Panc1 (cell line): ENCODE measurements around the gene SENP1. TPM values are rescaled to one million over a fixed set of nuclear protein-coding genes. Genes with fewer than 3 reads are reported as not detected.
"Not testable (repeated sequence)": the region's sequence is repeated elsewhere in the genome, so short reads cannot be mapped to it uniquely, and the experiment has no call there.

Source experiments
- ATAC-seq: fragments of 200-7000 bp; cut with Tn5 transposase; 2 replicates; pipeline ENCODE4 v1.9.1; 2020; ENCODE audit warnings: mild to moderate bottlenecking, moderate library complexity
- BruUV-seq: library from RNA; stranded (reverse); fragments of 400-500 nt; replicated peaks from 2 replicates; lab custom pipeline; 2021; lab: Mats Ljungman, UMichigan
- CTCF ChIA-PET: fragments of 300-600 bp; sonication (Branson Sonifier 250); formaldehyde crosslinking; loops from one replicate; lab custom pipeline; 2022; ENCODE audit warnings: antibody characterized with exemption; lab: Charles Lee
- POLR2A ChIA-PET: fragments of 300-600 bp; sonication (Branson Sonifier 250); formaldehyde crosslinking; loops from one replicate; lab custom pipeline; 2022; ENCODE audit warnings: antibody characterized with exemption; lab: Charles Lee
- DNase-seq: peaks from one replicate; pipeline ENCODE4 v3.0.0-alpha.2; 2010; ENCODE audit warnings: low read depth, low spot score
- H3K27ac ChIP-seq: 2 replicates; pipeline ENCODE4 v1.5.1; 2011; ENCODE audit warnings: mild to moderate bottlenecking, low read length, inconsistent platforms
- H3K27me3 ChIP-seq: fragments of 200-500 bp; sonication (Bioruptor generic); 2 replicates; pipeline ENCODE4 v1.6.0; 2014; ENCODE audit warnings: low read length, inconsistent platforms; ENCODE audit not compliant: control insufficient read depth, insufficient read depth
- H3K36me3 ChIP-seq: fragments of 200-500 bp; sonication (Bioruptor generic); 2 replicates; pipeline ENCODE4 v1.5.1; 2014; ENCODE audit warnings: inconsistent platforms, mild to moderate bottlenecking, low read length, moderate library complexity; ENCODE audit not compliant: control insufficient read depth, insufficient read depth
- H3K4me1 ChIP-seq: 2 replicates; pipeline ENCODE4 v1.5.1; 2011; ENCODE audit warnings: inconsistent platforms, mild to moderate bottlenecking, low read length, moderate library complexity; ENCODE audit not compliant: control insufficient read depth, insufficient read depth
- H3K4me3 ChIP-seq, 2 experiments: 2 replicates each; pipeline ENCODE4 v1.5.1; 2011 to 2012; ENCODE audit warnings: low read depth in 2 of 2, low read length in 2 of 2, mild to moderate bottlenecking in 2 of 2, inconsistent platforms in 1 of 2, moderate library complexity in 1 of 2
- H3K9me3 ChIP-seq: fragments of 200-500 bp; sonication (Bioruptor generic); 2 replicates; pipeline ENCODE4 v1.5.1; 2014; ENCODE audit warnings: low read depth, mild to moderate bottlenecking, inconsistent platforms, low read length, moderate library complexity; ENCODE audit not compliant: control insufficient read depth, insufficient read depth
- CTCF ChIP-seq: fragments of 450-650 bp; IDR thresholded peaks from 2 replicates; pipeline ENCODE4 v1.5.1; 2017; ENCODE audit warnings: mild to moderate bottlenecking
- POLR2AphosphoS5 ChIP-seq: IDR thresholded peaks from 2 replicates; pipeline ENCODE4 v1.6.1; 2012; ENCODE audit warnings: mild to moderate bottlenecking, low read depth, low read length, moderate library complexity
- REST ChIP-seq, 2 experiments: IDR thresholded peaks; 2 replicates each; pipeline ENCODE4 v1.6.1; 2011 to 2012; ENCODE audit warnings: low read depth in 2 of 2, control low read depth in 1 of 2, low read length in 1 of 2, mild to moderate bottlenecking in 1 of 2, moderate library complexity in 1 of 2; ENCODE audit not compliant: insufficient read depth in 1 of 2
- SIN3A ChIP-seq: IDR thresholded peaks from 2 replicates; pipeline ENCODE4 v1.6.1; 2012; ENCODE audit warnings: low read depth, mild to moderate bottlenecking, low read length, moderate library complexity, borderline replicate concordance; ENCODE audit not compliant: insufficient read depth
- TCF7L2 ChIP-seq: IDR thresholded peaks from 2 replicates; pipeline ENCODE4 v1.6.1; 2011; ENCODE audit warnings: mild to moderate bottlenecking, low read depth, low read length, inconsistent platforms
- in situ Hi-C: cut with HindIII; loops from 2 replicates; pipeline ENCODE4 v1.10.0; 2016; ENCODE audit warnings: low sequenced_read_pairs, low pct_unique_long_range_greater_than_20kb
- intact Hi-C: fragments of 100-400 bp; cut with micrococcal nuclease; formaldehyde crosslinking; loops from one replicate; pipeline ENCODE4 v1.10.0; 2022; ENCODE audit not compliant: unreplicated experiment
- total RNA-seq: library from RNA; stranded (reverse); gene quantifications from one replicate; pipeline ENCODE4 v1.2.1, GENCODE V29; 2021; ENCODE audit not compliant: unreplicated experiment

Gene SENP1
- total RNA-seq, 1 experiment from 2014 or later, result 35.2 TPM

GRCh38 chr12:48126953-48127630 lies 21.2 kb upstream of the SENP1 start:
- POLR2A ChIA-PET, result no interaction called here
- H3K36me3 ChIP-seq, result peaks cover 17% of the 10 kb centered on the region
- H3K27me3 ChIP-seq, result no peaks in the 10 kb centered on the region
- intact Hi-C loops (no loop called here), in situ Hi-C loops (no loop called here)
- TF ChIP-seq SIN3A, result no peak
- TF ChIP-seq POLR2AphosphoS5, result no peak
- TF ChIP-seq REST (IDR thresholded peaks at IDR 0.05; ENCODE audit: insufficient read depth in 1 of 2, low read depth in 2 of 2, low read length in 1 of 2), result no peak
- TF ChIP-seq CTCF, result no peak
- TF ChIP-seq TCF7L2, result no peak
- DNase-seq (no peak), ATAC-seq (no peak)
- H3K27ac ChIP-seq, result no peak overlapping the region
- H3K9me3 ChIP-seq, result no peaks in the 10 kb centered on the region
- H3K4me3 ChIP-seq, result no peak overlapping the region
- H3K4me1 ChIP-seq, result no peaks in the 10 kb centered on the region
- no TSS peak for BruUV-seq
- CTCF ChIA-PET, result no interaction called here

GRCh38 chr12:48125985-48126384 lies 20.1 kb upstream of the SENP1 start:
- in situ Hi-C loops (no loop called here), intact Hi-C loops (no loop called here)
- CTCF ChIA-PET, result no interaction called here
- POLR2A ChIA-PET, result interaction anchor here (0.5 kb wide), 1 partner anchor 24 kb away, joined by 3 read pairs; no protein-coding TSS in a partner anchor
- no peak overlapping the region for H3K27ac ChIP-seq
- ATAC-seq (no peak), DNase-seq (no peak)
- no peaks in the 10 kb centered on the region for H3K9me3 ChIP-seq
- H3K27me3 ChIP-seq, result no peaks in the 10 kb centered on the region
- peaks cover 15% of the 10 kb centered on the region for H3K36me3 ChIP-seq
- no TSS peak for BruUV-seq
- H3K4me3 ChIP-seq, result no peak overlapping the region
- TF ChIP-seq REST (IDR thresholded peaks at IDR 0.05; ENCODE audit: insufficient read depth in 1 of 2, low read depth in 2 of 2, low read length in 1 of 2), result no peak
- no peak for TF ChIP-seq POLR2AphosphoS5
- no peak for TF ChIP-seq SIN3A
- TF ChIP-seq CTCF, result no peak
- no peak for TF ChIP-seq TCF7L2
- H3K4me1 ChIP-seq, result no peaks in the 10 kb centered on the region

GRCh38 chr12:48125542-48125941 lies 19.7 kb upstream of the SENP1 start:
- H3K27ac ChIP-seq, in situ Hi-C loops, ATAC-seq, BruUV-seq, DNase-seq, H3K4me1 ChIP-seq, H3K4me3 ChIP-seq, CTCF ChIA-PET, H3K9me3 ChIP-seq, intact Hi-C loops, H3K27me3 ChIP-seq: not testable (repeated sequence)
- peaks cover 15% of the 10 kb centered on the region for H3K36me3 ChIP-seq
- POLR2A ChIA-PET, result interaction anchor here (0.5 kb wide), 1 partner anchor 25 kb away, joined by 3 read pairs; no protein-coding TSS in a partner anchor
